Hepatocyte (in vitro differentiated cells): Measurements from ENCODE around the gene SLC25A22. TPM values are rescaled to one million over a fixed set of nuclear protein-coding genes. Genes with fewer than 3 reads are reported as not detected.

Source experiments
- DNase-seq: peaks from one replicate; pipeline ENCODE4 v3.0.0-alpha.2; 2016; ENCODE audit warnings: low spot score
- H2AFZ ChIP-seq: fragments of 200-600 bp; sonication (generic); 2 replicates; pipeline ENCODE4 v1.6.0; 2016; ENCODE audit warnings: antibody characterized with exemption, mild to moderate bottlenecking
- H3K27ac ChIP-seq: fragments of 200-600 bp; sonication (generic); 2 replicates; pipeline ENCODE4 v1.5.1; 2016; ENCODE audit warnings: mild to moderate bottlenecking
- H3K27me3 ChIP-seq: fragments of 200-600 bp; sonication (generic); 2 replicates; pipeline ENCODE4 v1.6.1; 2016
- H3K36me3 ChIP-seq: fragments of 200-600 bp; sonication (generic); replicated peaks from 2 replicates; pipeline ENCODE4 v1.5.1; 2016; ENCODE audit warnings: low read depth; ENCODE audit not compliant: insufficient read depth
- H3K4me1 ChIP-seq: fragments of 200-600 bp; sonication (generic); 2 replicates; pipeline ENCODE4 v1.5.1; 2016; ENCODE audit warnings: mild to moderate bottlenecking, moderate library complexity; ENCODE audit not compliant: insufficient read depth
- H3K4me2 ChIP-seq: fragments of 200-600 bp; sonication (generic); 2 replicates; pipeline ENCODE4 v1.6.0; 2016
- H3K4me3 ChIP-seq: fragments of 200-600 bp; sonication (generic); 2 replicates; pipeline ENCODE4 v1.5.1; 2016; ENCODE audit warnings: mild to moderate bottlenecking
- H3K79me2 ChIP-seq: fragments of 200-600 bp; sonication (generic); 2 replicates; pipeline ENCODE4 v1.6.0; 2017; ENCODE audit warnings: mild to moderate bottlenecking
- H3K9me2 ChIP-seq: fragments of 200-600 bp; sonication (generic); replicated peaks from 2 replicates; pipeline ENCODE4 v1.6.0; 2017; ENCODE audit warnings: mild to moderate bottlenecking; ENCODE audit not compliant: insufficient read depth
- H3K9me3 ChIP-seq: fragments of 200-600 bp; sonication (generic); 2 replicates; pipeline ENCODE4 v1.5.1; 2016; ENCODE audit warnings: low read depth, mild to moderate bottlenecking
- H4K20me1 ChIP-seq: fragments of 200-600 bp; sonication (generic); 2 replicates; pipeline ENCODE4 v1.6.0; 2016; ENCODE audit warnings: mild to moderate bottlenecking; ENCODE audit not compliant: insufficient read depth, poor library complexity, severe bottlenecking
- CTCF ChIP-seq: fragments of 200-600 bp; sonication (generic); IDR thresholded peaks from 2 replicates; pipeline ENCODE4 v1.5.1; 2016; ENCODE audit warnings: antibody characterized with exemption, mild to moderate bottlenecking; ENCODE audit not compliant: poor library complexity
- EZH2 ChIP-seq: fragments of 200-600 bp; sonication (generic); IDR thresholded peaks from 2 replicates; pipeline ENCODE4 v1.6.1; 2016; ENCODE audit warnings: antibody characterized with exemption, mild to moderate bottlenecking, borderline replicate concordance
- EZH2phosphoT487 ChIP-seq: fragments of 200-600 bp; sonication (generic); IDR thresholded peaks from one replicate; pipeline ENCODE4 v1.6.1; 2018; ENCODE audit warnings: antibody characterized with exemption, mild to moderate bottlenecking, low read depth, moderate library complexity; ENCODE audit not compliant: unreplicated experiment, severe bottlenecking
- WGBS: methylation state at CpG from one replicate; pipeline ENCODE4 v1.1.6; 2016; ENCODE audit warnings: low lambda C conversion rate; ENCODE audit errors: missing lambda C conversion rate; 5-methylcytosine and 5-hydroxymethylcytosine counted together
- polyA plus RNA-seq: library from polyadenylated mRNA; unstranded; fragments of >200 nt; fragmentation: Nextera tagmentation; extraction: Ambion mirVana; gene quantifications from 2 replicates; pipeline ENCODE4 v1.2.1, GENCODE V29; 2016
- total RNA-seq: library from RNA; depleted of rRNA; stranded (reverse); fragments of >200 nt; gene quantifications from 2 replicates; pipeline ENCODE4 v1.2.3, GENCODE V29; 2014

Gene SLC25A22
- total and polyA plus RNA-seq, 2 experiments from 2014 or later: 16.2 to 19.7 TPM

GRCh38 chr11:790721-791564 lies 7.1 kb downstream of the SLC25A22 start:
- TF ChIP-seq CTCF (no peak), EZH2phosphoT487 (no peak), EZH2 (no peak)
- WGBS: 75% methylated on average over 16 of the region's 18 CpGs
- no peak for DNase-seq

GRCh38 chr11:789943-790342 lies 8.1 kb downstream of the SLC25A22 start, which contains the start of gene CEND1:
TSS of gene CEND1 (minus strand) at chr11:790090. CDS start at chr11:788576, 1,514 bp downstream.
- DNase-seq: no peak

More at GRCh38 chr11:790721-791564, 7.1 kb downstream of the SLC25A22 start:
- H3K27me3 ChIP-seq: no peaks in the 10 kb centered on the region
- no peaks in the 10 kb centered on the region for H3K9me2 ChIP-seq
- peaks cover 9% of the 10 kb centered on the region for H3K4me1 ChIP-seq
- no peaks in the 10 kb centered on the region for H4K20me1 ChIP-seq
- H3K4me3 ChIP-seq: no peak overlapping the region
- H3K36me3 ChIP-seq: no peaks in the 10 kb centered on the region
- no peak overlapping the region for H3K27ac ChIP-seq
- H3K4me2 ChIP-seq: no peak overlapping the region
- H3K79me2 ChIP-seq: peaks cover 4% of the 10 kb centered on the region
- no peak overlapping the region for H2AFZ ChIP-seq
- H3K9me3 ChIP-seq: no peaks in the 10 kb centered on the region

GRCh38 chr11:788953-789940 lies 8.8 kb downstream of the SLC25A22 start:
- TF ChIP-seq CTCF (no peak), EZH2phosphoT487 (no peak), EZH2 (no peak)
- WGBS: 65% methylated on average over 22 of the region's 31 CpGs

More at GRCh38 chr11:789943-790342, 8.1 kb downstream of the SLC25A22 start, which contains the start of gene CEND1:
- no peak within 1 kb of the TSS for H2AFZ ChIP-seq
- 19% methylated on average over 29 of the region's 44 CpGs for WGBS
- TF ChIP-seq EZH2 (no peak), EZH2phosphoT487 (no peak), CTCF (no peak)
- H3K79me2 ChIP-seq: no peaks in the 10 kb centered on the region
- no peaks in the 10 kb centered on the region for H4K20me1 ChIP-seq
- no peak within 1 kb of the TSS for H3K4me3 ChIP-seq
- H3K27ac ChIP-seq: no peak within 1 kb of the TSS
- peak within 1 kb of the TSS; percentile 17 for H3K4me2 ChIP-seq
- no peaks in the 10 kb centered on the region for H3K4me1 ChIP-seq
- H3K9me2 ChIP-seq: no peaks in the 10 kb centered on the region
- H3K27me3 ChIP-seq: no peaks in the 10 kb centered on the region
- H3K36me3 ChIP-seq: no peaks in the 10 kb centered on the region
- H3K9me3 ChIP-seq: no peaks in the 10 kb centered on the region

More at GRCh38 chr11:788953-789940, 8.8 kb downstream of the SLC25A22 start:
- H3K27ac ChIP-seq: no peak overlapping the region
- H3K79me2 ChIP-seq: no peaks in the 10 kb centered on the region
- no peaks in the 10 kb centered on the region for H3K27me3 ChIP-seq
- no peaks in the 10 kb centered on the region for H3K36me3 ChIP-seq
- no peak overlapping the region for H2AFZ ChIP-seq
- H3K4me1 ChIP-seq: no peaks in the 10 kb centered on the region
- DNase-seq: no peak
- H4K20me1 ChIP-seq: no peaks in the 10 kb centered on the region
- H3K9me3 ChIP-seq: no peaks in the 10 kb centered on the region
- no peaks in the 10 kb centered on the region for H3K9me2 ChIP-seq
- peak overlapping the region; percentile 17 for H3K4me2 ChIP-seq
- H3K4me3 ChIP-seq: no peak overlapping the region
